ENCODE measurements around the gene PREX1.

PREX1 gene

GRCh38 chr20:48807051-48807450 lies 20.7 kb downstream of the PREX1 start:
- no peak overlapping the region for H3K4me3 ChIP-seq (ENCODE audit: low read depth, low read length)
- no peak for TF ChIP-seq MYC (IDR thresholded peaks at IDR 0.05; ENCODE audit: low read depth, low read length)
- no peak for TF ChIP-seq POLR2A (IDR thresholded peaks at IDR 0.05; ENCODE audit: extremely low read depth, insufficient read length)
- no peak for TF ChIP-seq CTCF (IDR thresholded peaks at IDR 0.05; ENCODE audit: low read depth, low read length)
- TF ChIP-seq MAX (IDR thresholded peaks at IDR 0.05; ENCODE audit: low read depth, low read length), result no peak
- DNase-seq (ENCODE audit: low read depth), result no peak

DNA sequence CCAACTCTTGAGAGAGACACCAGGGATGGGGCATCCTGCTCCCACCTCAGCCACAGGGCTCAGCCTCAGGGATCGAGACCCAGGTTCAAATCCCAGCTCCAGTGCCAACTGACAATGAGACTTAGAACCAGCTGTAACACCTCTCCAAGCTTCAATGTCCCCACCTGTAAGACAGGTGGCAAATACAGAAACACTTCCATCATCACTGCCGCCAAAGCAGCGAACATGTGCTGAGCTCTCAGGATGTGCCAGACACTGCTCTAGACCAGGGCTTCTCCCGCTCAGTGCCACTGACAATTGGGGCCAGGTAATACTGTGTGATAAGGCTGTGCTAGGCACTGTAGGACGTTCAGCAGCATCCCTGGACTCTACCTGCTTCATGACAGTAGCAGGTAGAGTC lies 22.1 kb downstream of the PREX1 start:
- no peak overlapping the region for H3K4me3 ChIP-seq (ENCODE audit: low read depth, low read length)
- TF ChIP-seq POLR2A (IDR thresholded peaks at IDR 0.05; ENCODE audit: extremely low read depth, insufficient read length) (no peak), CTCF (IDR thresholded peaks at IDR 0.05; ENCODE audit: low read depth, low read length) (no peak), MAX (IDR thresholded peaks at IDR 0.05; ENCODE audit: low read depth, low read length) (no peak), MYC (IDR thresholded peaks at IDR 0.05; ENCODE audit: low read depth, low read length) (no peak)
- DNase-seq (ENCODE audit: low read depth), result no peak

GRCh38 chr20:48805286-48805685 lies 22.5 kb downstream of the PREX1 start:
- H3K4me3 ChIP-seq (ENCODE audit: low read depth, low read length), result no peak overlapping the region
- TF ChIP-seq POLR2A (IDR thresholded peaks at IDR 0.05; ENCODE audit: extremely low read depth, insufficient read length) (no peak), CTCF (IDR thresholded peaks at IDR 0.05; ENCODE audit: low read depth, low read length) (no peak), MAX (IDR thresholded peaks at IDR 0.05; ENCODE audit: low read depth, low read length) (no peak), MYC (IDR thresholded peaks at IDR 0.05; ENCODE audit: low read depth, low read length) (no peak)
- DNase-seq (ENCODE audit: low read depth), result no peak

DNA sequence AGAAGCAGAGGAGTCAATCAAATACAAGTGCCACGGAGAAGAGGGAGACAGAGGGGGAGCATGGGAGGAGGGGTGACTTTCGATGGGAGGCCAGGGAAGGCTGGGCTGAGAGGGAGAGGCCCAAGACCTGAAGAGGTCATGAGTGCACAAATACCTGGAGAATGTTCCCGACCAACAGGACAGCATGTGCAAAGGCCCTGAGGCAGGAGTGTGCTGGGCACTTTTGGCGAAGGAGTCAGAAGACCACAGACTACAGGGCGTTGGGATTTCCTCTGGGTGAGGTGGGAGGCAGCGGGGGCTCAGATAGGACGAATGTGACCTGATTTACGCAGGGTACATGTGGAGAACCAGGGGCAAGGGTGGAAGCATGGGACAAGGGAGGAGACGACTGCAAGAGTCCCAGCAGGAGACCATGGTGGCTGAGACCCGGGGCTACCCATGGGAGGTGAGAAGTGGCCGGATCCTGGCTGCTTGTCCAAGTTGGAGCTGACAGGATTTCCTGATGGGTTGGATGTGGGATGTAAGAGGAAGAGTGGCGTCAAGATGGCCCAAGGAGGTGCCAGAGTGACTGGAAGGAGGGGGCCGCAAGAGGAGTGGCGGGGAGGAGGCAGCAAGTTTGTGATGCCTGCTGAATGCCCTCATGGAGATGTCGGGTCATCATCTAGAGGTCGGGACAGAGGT lies 23.4 kb downstream of the PREX1 start:
- no peak for DNase-seq (ENCODE audit: low read depth)
- TF ChIP-seq MYC (IDR thresholded peaks at IDR 0.05; ENCODE audit: low read depth, low read length), result no peak
- no peak for TF ChIP-seq MAX (IDR thresholded peaks at IDR 0.05; ENCODE audit: low read depth, low read length)
- no peak for TF ChIP-seq POLR2A (IDR thresholded peaks at IDR 0.05; ENCODE audit: extremely low read depth, insufficient read length)
- TF ChIP-seq CTCF (IDR thresholded peaks at IDR 0.05; ENCODE audit: low read depth, low read length), result no peak
- H3K4me3 ChIP-seq (ENCODE audit: low read depth, low read length), result no peak overlapping the region

DNA sequence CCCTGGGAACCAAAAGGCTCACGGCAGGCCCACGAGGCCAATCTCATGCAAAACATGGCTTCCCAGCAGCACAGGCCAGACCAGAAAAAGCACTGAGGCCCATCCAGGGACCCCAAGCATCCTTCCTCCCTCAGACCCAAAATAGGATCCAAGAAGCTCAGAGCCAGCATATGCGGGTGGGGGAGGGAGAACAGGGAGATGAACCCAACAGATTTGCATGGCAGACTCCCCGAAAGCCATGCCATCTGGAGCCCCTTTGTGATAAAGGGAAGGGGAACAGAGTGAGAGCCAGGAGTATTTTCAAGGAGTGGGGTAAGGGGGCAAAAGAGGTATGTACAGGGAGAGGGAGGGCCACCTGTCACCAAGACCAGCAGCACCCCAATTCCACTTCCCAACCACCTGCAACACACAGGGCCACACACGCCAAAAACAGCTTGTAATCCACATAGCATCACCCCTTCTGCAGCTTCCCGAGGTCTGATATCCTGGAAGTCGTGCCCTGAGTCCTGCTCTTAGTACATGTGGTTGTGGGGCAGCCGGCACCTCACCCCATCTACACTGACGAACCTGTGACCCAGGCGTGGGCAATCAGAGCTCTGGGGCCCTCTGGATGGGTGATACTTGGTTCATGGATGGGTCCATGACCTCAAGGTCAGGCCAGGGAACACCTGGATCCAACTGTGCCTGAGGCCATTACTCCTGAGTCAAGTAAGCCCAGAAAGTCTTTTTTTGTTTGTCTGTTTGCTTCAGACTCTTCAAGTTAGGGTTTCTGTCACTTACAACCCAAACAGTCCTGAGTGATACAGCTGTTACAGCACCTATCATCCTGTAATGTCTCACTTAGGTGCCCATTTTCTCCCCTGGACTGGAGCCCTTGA lies 24.4 kb downstream of the PREX1 start:
- no peak for DNase-seq (ENCODE audit: low read depth)
- no peak overlapping the region for H3K4me3 ChIP-seq (ENCODE audit: low read depth, low read length)
- TF ChIP-seq MYC (IDR thresholded peaks at IDR 0.05; ENCODE audit: low read depth, low read length), result no peak
- TF ChIP-seq POLR2A (IDR thresholded peaks at IDR 0.05; ENCODE audit: extremely low read depth, insufficient read length), result no peak
- no peak for TF ChIP-seq MAX (IDR thresholded peaks at IDR 0.05; ENCODE audit: low read depth, low read length)
- TF ChIP-seq CTCF (IDR thresholded peaks at IDR 0.05; ENCODE audit: low read depth, low read length), result no peak
